Ovary (tissue), 9 donors: ENCODE results near the gene CNTN5. TPM values are rescaled to one million over a fixed set of nuclear protein-coding genes. Genes with fewer than 3 reads are reported as not detected.

ENCODE experiments used
- DNase-seq, 5 donors: peaks; one replicate each; pipeline ENCODE4 v3.0.0-alpha.2; 2019 to 2020
- H3K27ac ChIP-seq, 2 donors: fragments of 200-600 bp; one replicate each; pipeline versions ENCODE4 v1.5.1 to v1.8.0; 2019 to 2022
- H3K27me3 ChIP-seq: fragments of 200-600 bp; one replicate; pipeline ENCODE4 v1.8.0; 2022
- H3K36me3 ChIP-seq: fragments of 200-600 bp; sonication (generic); one replicate; pipeline ENCODE4 v1.5.1; 2019
- H3K4me1 ChIP-seq: one replicate; pipeline ENCODE4 v1.8.1; 2013; ENCODE audit warnings: mild to moderate bottlenecking, moderate library complexity; ENCODE audit not compliant: insufficient read depth
- H3K4me3 ChIP-seq: fragments of 200-600 bp; sonication (generic); one replicate; pipeline ENCODE4 v1.5.1; 2017
- H3K9me3 ChIP-seq, 2 donors: fragments of 200-600 bp in 1 of 2; sonication (generic) in 1 of 2; one replicate each; pipeline versions ENCODE4 v1.5.1 to v1.8.1; 2013 to 2019; ENCODE audit warnings: mild to moderate bottlenecking in 1 of 2, moderate library complexity in 1 of 2
- EP300 ChIP-seq: sonication (generic); formaldehyde crosslinking; IDR thresholded peaks from one replicate; pipeline ENCODE4 v1.6.1; 2017; ENCODE audit warnings: antibody characterized with exemption
- POLR2A ChIP-seq: fragments of 450-650 bp; IDR thresholded peaks from one replicate; pipeline ENCODE4 v1.6.1; 2017; ENCODE audit warnings: antibody characterized with exemption, mild to moderate bottlenecking, moderate library complexity
- WGBS, 3 donors: extraction: QIAGEN DNeasy Blood & Tissue Kit in 1 of 3; methylation state at CpG; one replicate each; pipeline versions ENCODE4 v1.1.5 to v1.1.7; 2013 to 2017; 5-methylcytosine and 5-hydroxymethylcytosine counted together
- intact Hi-C, 4 donors: fragments of 100-400 bp; cut with DNase I; formaldehyde crosslinking; loops; one replicate each; pipeline versions ENCODE4 v1.11.0 to v1.15.1; 2022 to 2023
- polyA plus RNA-seq, 2 donors: library from polyadenylated mRNA; stranded (reverse); fragments of 200-250 nt in 1 of 2; fragments of 350-450 nt in 1 of 2; fragmentation: Illumina TruSeq in 1 of 2; extraction: RNeasy Lipid Tissue Mini Kit (QIAGEN cat#74804) in 1 of 2; gene quantifications; one replicate each; pipeline ENCODE4 v1.2.3, GENCODE V29; 2013 to 2014
- total RNA-seq, 7 donors: library from RNA; depleted of rRNA in 2 of 7; stranded (reverse); fragments of >200 nt in 2 of 7; fragmentation: NEBNext Ultra II Directional in 3 of 7; extraction: Animal tissue kit (Norgen Biotek cat#: 25700) in 3 of 7; gene quantifications; one replicate each; pipeline versions ENCODE4 v1.1.0 to v1.2.4, GENCODE V29; 2016 to 2023
- TF ChIP-seq, protein P1 (sequence below), 3 donors: fragments of 450-650 bp in 2 of 3; fragments of 200-600 bp in 1 of 3; IDR thresholded peaks; one replicate each; pipeline versions ENCODE4 v1.5.1 to v1.8.0; 2016 to 2022; ENCODE audit warnings: antibody characterized with exemption in 3 of 3, mild to moderate bottlenecking in 1 of 3
- donor health status: DM: no; HTN: no; CAD: no; lungs with moderate emphysema.
- donor health status: DM: no; HTN: no; CAD: no.
- donor health status: Bipolar disorder and iron deficiency.
- donor health status: DM: yes; HTN: yes; CAD: no.
- donor health status: DM: no; HTN: no; CAD: no.
- donor health status: DM: yes; HTN: yes; CAD: no.

CNTN5 gene
- total and polyA plus RNA-seq, 9 donors = 0.02 to 1.1 (median 0.15) TPM; not detected in 5

DNA sequence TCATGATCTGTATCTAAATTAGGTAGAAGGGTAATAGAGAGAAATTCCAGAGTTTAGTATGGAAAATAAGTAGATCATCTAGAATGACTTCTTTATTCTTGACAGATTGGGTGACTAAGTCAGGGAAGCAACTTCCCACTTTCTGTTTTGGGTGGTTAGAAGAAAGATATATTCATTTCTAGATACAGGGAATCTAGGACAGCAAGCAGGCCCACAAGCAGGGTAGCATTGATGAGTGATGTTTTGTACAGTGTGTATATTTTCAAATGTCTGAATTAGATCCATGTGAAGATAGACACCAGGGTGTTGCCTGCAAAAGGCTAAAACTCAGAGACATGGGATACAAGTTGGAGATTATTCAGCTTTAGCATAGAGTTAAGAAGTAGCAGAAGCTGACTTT lies 674.4 kb downstream of the CNTN5 start:
- no peak overlapping the region for H3K27ac ChIP-seq
- DNase-seq = no peak

DNA sequence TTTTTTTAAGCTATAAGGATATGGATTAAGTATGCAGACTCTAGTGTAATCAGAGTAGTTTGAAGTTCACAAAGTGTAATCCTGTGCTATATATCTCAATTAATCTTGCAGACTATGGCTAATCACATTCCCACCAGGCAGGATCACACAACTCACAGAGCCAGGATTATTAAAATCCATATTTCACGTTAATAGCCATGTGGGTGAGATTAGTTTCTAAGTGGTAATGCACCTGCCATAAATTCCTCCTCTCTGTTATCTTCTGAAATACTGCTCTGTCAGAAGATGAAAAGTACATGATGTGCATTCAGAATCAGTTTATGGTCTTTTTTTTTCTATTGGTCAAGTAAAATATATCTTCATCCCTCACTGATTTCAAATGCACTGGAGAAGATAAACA lies 686.1 kb downstream of the CNTN5 start:
- H3K9me3 ChIP-seq = no peaks in the 10 kb centered on the region
- 57 to 79% (median 78%) methylated on average over 1 of the region's 1 CpG for WGBS, 3 donors
- H3K4me1 ChIP-seq = no peaks in the 10 kb centered on the region
- H3K27me3 ChIP-seq = no peaks in the 10 kb centered on the region
- intact Hi-C loops = no loop called here
- TF ChIP-seq POLR2A (no peak), EP300 (no peak)
- TF ChIP-seq, protein P1, sequence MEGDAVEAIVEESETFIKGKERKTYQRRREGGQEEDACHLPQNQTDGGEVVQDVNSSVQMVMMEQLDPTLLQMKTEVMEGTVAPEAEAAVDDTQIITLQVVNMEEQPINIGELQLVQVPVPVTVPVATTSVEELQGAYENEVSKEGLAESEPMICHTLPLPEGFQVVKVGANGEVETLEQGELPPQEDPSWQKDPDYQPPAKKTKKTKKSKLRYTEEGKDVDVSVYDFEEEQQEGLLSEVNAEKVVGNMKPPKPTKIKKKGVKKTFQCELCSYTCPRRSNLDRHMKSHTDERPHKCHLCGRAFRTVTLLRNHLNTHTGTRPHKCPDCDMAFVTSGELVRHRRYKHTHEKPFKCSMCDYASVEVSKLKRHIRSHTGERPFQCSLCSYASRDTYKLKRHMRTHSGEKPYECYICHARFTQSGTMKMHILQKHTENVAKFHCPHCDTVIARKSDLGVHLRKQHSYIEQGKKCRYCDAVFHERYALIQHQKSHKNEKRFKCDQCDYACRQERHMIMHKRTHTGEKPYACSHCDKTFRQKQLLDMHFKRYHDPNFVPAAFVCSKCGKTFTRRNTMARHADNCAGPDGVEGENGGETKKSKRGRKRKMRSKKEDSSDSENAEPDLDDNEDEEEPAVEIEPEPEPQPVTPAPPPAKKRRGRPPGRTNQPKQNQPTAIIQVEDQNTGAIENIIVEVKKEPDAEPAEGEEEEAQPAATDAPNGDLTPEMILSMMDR (IDR thresholded peaks at IDR 0.05) = no peak
- H3K27ac ChIP-seq = no peak overlapping the region
- no peaks in the 10 kb centered on the region for H3K36me3 ChIP-seq
- no peak for DNase-seq
- no peak overlapping the region for H3K4me3 ChIP-seq

More for the DNA sequence above, 674.4 kb downstream of the CNTN5 start:
- intact Hi-C loops = no loop called here
- Histone ChIP-seq H3K4me3 (no peak overlapping the region), H3K9me3 (no peaks in the 10 kb centered on the region), H3K27me3 (no peaks in the 10 kb centered on the region), H3K36me3 (no peaks in the 10 kb centered on the region), H3K4me1 (no peaks in the 10 kb centered on the region)
- TF ChIP-seq EP300 (no peak), POLR2A (no peak)
- TF ChIP-seq, protein P1 (IDR thresholded peaks at IDR 0.05) = no peak

GRCh38 chr11:99708928-99709672 lies 688.4 kb downstream of the CNTN5 start:
- no peak for DNase-seq
- intact Hi-C loops = no loop called here
- Histone ChIP-seq H3K4me3 (no peak overlapping the region), H3K9me3 (no peaks in the 10 kb centered on the region), H3K4me1 (no peaks in the 10 kb centered on the region), H3K27me3 (no peaks in the 10 kb centered on the region), H3K27ac (no peak overlapping the region), H3K36me3 (no peaks in the 10 kb centered on the region)
- no peak for TF ChIP-seq POLR2A
- TF ChIP-seq EP300 = no peak
- TF ChIP-seq, protein P1 (IDR thresholded peaks at IDR 0.05) = no peak
- 75 to 79% (median 76%) methylated on average over 3 of the region's 3 CpGs for WGBS, 3 donors

DNA sequence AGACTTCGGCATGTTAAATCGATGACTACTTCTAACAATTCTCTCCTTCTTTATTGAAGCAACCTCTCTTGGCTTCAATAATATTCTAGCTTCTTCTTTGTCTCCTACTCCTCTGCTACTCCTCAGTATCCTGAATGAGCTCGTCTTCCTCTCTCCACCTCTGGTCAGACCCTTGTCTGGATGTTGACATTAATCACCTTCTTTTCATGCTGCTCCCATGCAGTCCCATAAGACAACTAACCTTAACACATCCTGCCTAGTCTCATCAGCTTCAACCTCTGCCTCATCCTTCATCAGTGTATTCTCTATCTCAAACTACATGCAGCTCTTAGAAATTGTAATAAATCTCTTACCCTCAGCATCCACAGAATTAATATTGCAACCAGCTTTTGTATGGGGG lies 695.6 kb downstream of the CNTN5 start:
- H3K27me3 ChIP-seq = no peaks in the 10 kb centered on the region
- no peak overlapping the region for H3K27ac ChIP-seq
- DNase-seq = no peak
- H3K4me3 ChIP-seq = no peak overlapping the region
- H3K4me1 ChIP-seq = no peaks in the 10 kb centered on the region
- H3K36me3 ChIP-seq = no peaks in the 10 kb centered on the region
- TF ChIP-seq, protein P1 (IDR thresholded peaks at IDR 0.05) = no peak
- TF ChIP-seq POLR2A = no peak
- TF ChIP-seq EP300 = no peak
- intact Hi-C loops = no loop called here
- no peaks in the 10 kb centered on the region for H3K9me3 ChIP-seq
- WGBS, 3 donors = 60 to 63% (median 61%) methylated on average over 3 of the region's 3 CpGs
